Mesodermal cell (in vitro differentiated cells): ENCODE data around the gene MAP1A.

Experiments used
- H3K27ac ChIP-seq: 2 replicates; pipeline ENCODE4 v1.7.0; 2013; ENCODE audit warnings: mild to moderate bottlenecking, low read depth, low read length, moderate library complexity; ENCODE audit not compliant: severe bottlenecking
- H3K36me3 ChIP-seq: 2 replicates; pipeline ENCODE4 v1.7.1; 2013; ENCODE audit warnings: mild to moderate bottlenecking, low read length, moderate library complexity; ENCODE audit not compliant: control insufficient read depth, insufficient read depth
- H3K4me1 ChIP-seq: one replicate; pipeline ENCODE4 v1.7.1; 2013; ENCODE audit warnings: mild to moderate bottlenecking, low read length; ENCODE audit not compliant: insufficient read depth, control insufficient read depth, poor library complexity, severe bottlenecking
- H3K4me3 ChIP-seq: 2 replicates; pipeline ENCODE4 v1.7.0; 2013; ENCODE audit warnings: low read length, control low read depth, mild to moderate bottlenecking; ENCODE audit not compliant: insufficient read depth, poor library complexity, severe bottlenecking; ENCODE audit errors: extremely low read depth
- H3K9me3 ChIP-seq: 2 replicates; pipeline ENCODE4 v1.7.1; 2013; ENCODE audit warnings: mild to moderate bottlenecking, low read length, moderate library complexity; ENCODE audit not compliant: control insufficient read depth
- WGBS, 2 experiments: methylation state at CpG; one replicate each; pipeline ENCODE4 v1.1.5; 2013; ENCODE audit warnings: missing lambda C conversion rate in 2 of 2; ENCODE audit not compliant: insufficient coverage in 2 of 2; 5-methylcytosine and 5-hydroxymethylcytosine counted together

MAP1A gene

DNA sequence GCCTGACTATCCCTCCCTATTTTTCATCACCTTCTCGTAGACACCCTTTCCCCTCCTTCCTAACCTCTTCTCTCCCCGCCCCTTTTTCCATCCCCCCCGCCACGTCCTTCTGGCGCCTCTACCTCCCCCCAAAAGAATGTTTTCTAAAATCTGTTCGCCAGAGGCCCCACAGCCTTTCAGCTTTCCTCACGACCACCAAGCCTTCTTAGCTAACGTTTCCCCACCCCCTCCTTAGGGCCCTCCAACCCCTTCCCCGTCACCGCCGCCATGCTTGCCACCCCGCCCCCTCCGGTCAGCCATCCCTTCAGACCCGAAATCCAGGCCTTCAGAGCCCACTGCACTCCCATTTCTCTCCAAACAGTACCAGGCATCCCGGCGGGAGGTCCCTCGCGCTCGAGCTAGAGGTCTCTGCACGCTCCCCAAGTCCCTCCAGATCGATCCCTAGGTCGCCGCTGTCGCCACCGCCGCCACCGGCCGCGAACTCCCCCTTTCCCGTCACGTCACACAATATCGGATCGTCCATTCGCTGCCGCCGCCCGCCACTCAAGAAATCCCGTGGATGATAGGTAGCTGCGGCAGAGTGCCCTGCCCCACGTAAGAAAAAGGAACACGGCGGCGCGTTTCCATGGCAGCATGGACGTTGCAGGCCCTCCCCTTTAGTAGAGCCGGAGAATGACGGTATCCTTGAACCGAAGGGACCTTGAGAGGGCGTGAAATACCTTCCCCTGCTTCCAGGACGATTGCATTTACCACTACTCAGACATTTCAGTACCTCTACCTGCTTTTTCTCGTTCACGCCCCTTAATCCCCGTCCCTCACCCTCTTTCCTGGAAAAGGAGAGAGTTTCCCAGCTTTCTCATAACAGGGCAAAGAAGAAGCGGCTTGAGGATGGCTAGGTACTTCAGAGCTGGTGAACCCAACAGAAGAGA lies 24.5 kb upstream of the MAP1A start, which contains the start of gene TP53BP1:
TSS of gene TP53BP1 (minus strand) at position 484 of the 929 bp plus-strand sequence. CDS start at position 371, 113 bp downstream.
- 1 to 3% methylated on average over 33 to 45 of the region's 54 CpGs for WGBS, 2 experiments
- Histone ChIP-seq H3K4me1 (peaks cover 4% of the 10 kb centered on the region), H3K4me3 (peak within 1 kb of the TSS; percentile 64), H3K27ac (peak within 1 kb of the TSS; percentile 96), H3K36me3 (peaks cover 38% of the 10 kb centered on the region), H3K9me3 (no peaks in the 10 kb centered on the region)

GRCh38 chr15:43493703-43494472 lies 23.5 kb upstream of the MAP1A start:
- peaks cover 4% of the 10 kb centered on the region for H3K4me1 ChIP-seq
- peak overlapping the region; percentile 64 for H3K4me3 ChIP-seq
- no peaks in the 10 kb centered on the region for H3K9me3 ChIP-seq
- H3K36me3 ChIP-seq, result peaks cover 29% of the 10 kb centered on the region
- peak overlapping the region; percentile 96 for H3K27ac ChIP-seq
- 78 to 81% methylated on average over 6 of the region's 7 CpGs for WGBS, 2 experiments

DNA sequence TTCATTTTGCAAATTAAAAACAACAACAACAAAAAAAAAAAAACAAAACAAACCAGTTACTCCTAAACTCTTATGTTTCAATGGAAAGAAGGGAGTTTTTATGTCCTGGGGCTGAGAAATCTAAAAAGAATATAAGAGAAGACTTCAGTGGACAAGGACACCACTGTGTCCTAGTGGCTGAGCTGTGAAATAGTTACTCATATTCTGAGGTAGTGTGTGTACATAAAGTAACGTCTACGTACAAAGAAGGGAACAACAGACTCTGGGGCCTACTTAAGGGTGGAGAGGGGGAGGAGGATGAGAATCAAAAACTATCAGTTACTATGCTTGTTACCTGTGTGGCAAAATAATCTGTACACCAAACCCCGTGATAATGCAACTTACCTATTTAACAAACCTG lies 18.4 kb upstream of the MAP1A start:
- 76% methylated on average over 2 of the region's 3 CpGs; no CpG with 5 or more reads in 1 of the 2 experiments for WGBS, 2 experiments
- Histone ChIP-seq H3K9me3 (no peaks in the 10 kb centered on the region), H3K27ac (no peak overlapping the region), H3K4me1 (no peaks in the 10 kb centered on the region), H3K36me3 (no peaks in the 10 kb centered on the region), H3K4me3 (no peak overlapping the region)

DNA sequence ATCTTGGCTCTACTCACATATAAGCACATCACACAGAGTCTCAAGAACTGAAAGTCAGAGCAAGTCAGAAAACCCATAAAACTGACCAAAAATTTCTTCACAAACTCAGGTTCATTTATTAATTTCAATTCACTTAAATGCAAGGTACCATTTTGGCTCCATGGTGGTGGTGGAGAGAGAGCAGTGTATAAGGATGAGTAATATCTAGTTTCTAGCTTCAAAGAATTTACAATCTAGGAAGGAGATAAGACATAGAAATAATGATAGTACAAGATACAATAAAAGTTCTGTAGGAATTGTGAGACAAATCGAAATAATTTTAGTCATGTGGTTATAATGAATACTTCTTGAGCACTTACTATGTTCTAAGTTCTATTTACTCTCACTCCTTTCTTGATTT lies 17.8 kb upstream of the MAP1A start:
- Histone ChIP-seq H3K36me3 (no peaks in the 10 kb centered on the region), H3K4me1 (no peaks in the 10 kb centered on the region), H3K4me3 (no peak overlapping the region), H3K9me3 (no peaks in the 10 kb centered on the region), H3K27ac (no peak overlapping the region)
- no CpG with 5 or more reads among the region's 1 CpG for WGBS, 2 experiments

DNA sequence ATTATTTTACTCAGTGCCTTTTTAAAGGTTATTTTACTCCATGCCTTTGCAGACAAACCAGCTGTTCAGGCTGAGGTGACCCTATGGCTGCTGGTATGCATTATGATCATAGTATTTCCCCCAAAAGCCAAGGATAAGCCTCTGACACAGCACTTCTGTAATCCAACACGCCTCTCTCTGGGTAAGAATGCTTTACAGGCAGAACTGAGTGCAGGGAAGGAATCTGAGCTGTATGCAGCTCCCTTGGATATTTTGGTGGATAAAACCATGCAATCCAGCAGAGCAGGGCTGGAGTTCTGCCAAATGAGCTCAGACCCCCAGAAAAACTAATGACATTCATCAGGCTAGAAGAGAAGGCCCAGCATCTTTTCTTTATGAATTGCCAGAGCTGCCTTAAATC lies 11.7 kb upstream of the MAP1A start:
- Histone ChIP-seq H3K4me3 (no peak overlapping the region), H3K36me3 (no peaks in the 10 kb centered on the region), H3K27ac (no peak overlapping the region), H3K9me3 (no peaks in the 10 kb centered on the region), H3K4me1 (no peaks in the 10 kb centered on the region)
- WGBS, 2 experiments, result 80% methylated on average over 1 of the region's 1 CpG

DNA sequence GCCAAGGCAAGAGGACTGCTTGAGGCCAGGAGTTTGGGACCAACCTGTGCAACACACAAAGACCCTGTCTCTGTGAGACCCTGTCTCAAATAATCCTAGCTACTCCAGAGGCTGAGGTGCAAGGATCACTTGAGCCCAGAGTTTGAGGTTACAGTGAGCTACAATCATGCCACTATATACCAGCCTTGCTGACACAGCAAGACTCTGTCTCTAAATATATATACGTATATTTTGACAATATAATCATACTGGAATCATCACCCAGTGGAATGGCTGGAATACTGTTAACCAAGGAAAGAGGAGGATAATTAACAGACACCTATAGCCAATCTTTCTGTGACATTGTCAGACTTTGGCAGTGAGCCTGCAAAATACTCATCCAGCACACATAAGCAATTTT lies 9.0 kb upstream of the MAP1A start:
- Histone ChIP-seq H3K4me3 (no peak overlapping the region), H3K27ac (no peak overlapping the region), H3K4me1 (peaks cover 1% of the 10 kb centered on the region), H3K36me3 (no peaks in the 10 kb centered on the region), H3K9me3 (no peaks in the 10 kb centered on the region)
- WGBS, 2 experiments, result no CpG with 5 or more reads among the region's 1 CpG

GRCh38 chr15:43508991-43509659 lies 8.3 kb upstream of the MAP1A start:
- Histone ChIP-seq H3K36me3 (no peaks in the 10 kb centered on the region), H3K27ac (peak overlapping the region; percentile 97), H3K4me1 (peaks cover 3% of the 10 kb centered on the region), H3K9me3 (no peaks in the 10 kb centered on the region), H3K4me3 (peak overlapping the region; percentile 54)
- 86 to 93% methylated on average over 4 to 6 of the region's 9 CpGs for WGBS, 2 experiments

DNA sequence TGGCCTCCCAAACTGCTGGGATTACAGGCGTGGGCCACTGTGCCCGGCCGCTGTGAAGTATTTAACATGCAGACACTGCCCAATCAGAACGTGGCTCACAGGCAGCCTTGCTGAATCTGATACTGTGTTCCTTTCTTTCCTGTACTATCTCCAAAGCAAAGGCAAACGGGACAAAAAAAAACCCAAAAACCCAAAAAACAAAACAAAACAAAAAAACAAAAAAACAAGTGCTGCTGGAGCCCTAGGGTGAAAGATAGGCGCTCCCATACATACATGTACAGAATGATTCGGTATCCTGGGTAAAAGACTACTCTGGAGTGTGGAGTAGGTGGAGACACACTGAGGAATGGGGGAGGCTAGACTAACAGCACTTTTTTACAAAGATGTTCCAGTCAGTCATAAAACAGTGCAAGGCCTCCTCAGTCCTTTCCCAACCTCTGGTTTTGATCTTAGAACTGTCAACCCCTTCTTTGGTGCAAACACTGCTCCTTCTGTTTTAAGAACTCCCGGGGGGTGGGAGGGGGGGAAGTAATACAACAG lies 7.7 kb upstream of the MAP1A start:
- 38 to 49% methylated on average over 4 of the region's 8 CpGs for WGBS, 2 experiments
- Histone ChIP-seq H3K9me3 (no peaks in the 10 kb centered on the region), H3K4me3 (peak overlapping the region; percentile 54), H3K36me3 (no peaks in the 10 kb centered on the region), H3K27ac (peak overlapping the region; percentile 97), H3K4me1 (peaks cover 3% of the 10 kb centered on the region)

GRCh38 chr15:43510200-43511011 lies 7.0 kb upstream of the MAP1A start:
- 0 to 1% methylated on average over 22 to 25 of the region's 41 CpGs for WGBS, 2 experiments
- Histone ChIP-seq H3K4me3 (peak overlapping the region; percentile 54), H3K4me1 (peaks cover 3% of the 10 kb centered on the region)

More at GRCh38 chr15:43510200-43511011, 7.0 kb upstream of the MAP1A start:
- H3K36me3 ChIP-seq, result no peaks in the 10 kb centered on the region
- H3K27ac ChIP-seq, result peak overlapping the region; percentile 97
- no peaks in the 10 kb centered on the region for H3K9me3 ChIP-seq
